Activated T-helper 1 cell treated with anti-CD3 and anti-CD28 coated beads, Interleukin-12 subunit alpha, Interleukin-12 subunit beta, Interleukin-2, Interleukin-4 antibody, amounts not matched to agents 30 ng/mL and 10 ng/mL and 1 ng/mL, durations not matched to agents 14 hours and 24 hours and 36 hours (primary cell): Measurements from ENCODE around the gene B4GALT2. TPM values are rescaled to one million over a fixed set of nuclear protein-coding genes. Genes with fewer than 3 reads are reported as not detected.

Experiments used
- DNase-seq: peaks from one replicate; pipeline ENCODE4 v3.0.0; 2021; ENCODE audit warnings: low spot score
- H3K27ac Mint-ChIP-seq: one replicate; pipeline ENCODE4 v1.8.0; 2021; ENCODE audit warnings: mild to moderate bottlenecking, mixed read lengths
- H3K27me3 Mint-ChIP-seq: one replicate; pipeline ENCODE4 v1.8.0; 2022; ENCODE audit warnings: mild to moderate bottlenecking, moderate library complexity, mixed read lengths; ENCODE audit not compliant: insufficient read depth
- H3K36me3 Mint-ChIP-seq: one replicate; pipeline ENCODE4 v1.8.0; 2021; ENCODE audit warnings: low read depth, mixed read lengths
- H3K4me1 Mint-ChIP-seq: one replicate; pipeline ENCODE4 v1.8.0; 2021; ENCODE audit warnings: low read depth, mixed read lengths
- H3K4me3 Mint-ChIP-seq: one replicate; pipeline ENCODE4 v1.8.0; 2021; ENCODE audit warnings: mild to moderate bottlenecking, moderate library complexity, mixed read lengths
- H3K9me3 Mint-ChIP-seq: one replicate; pipeline ENCODE4 v1.8.0; 2021; ENCODE audit warnings: mixed read lengths
- intact Hi-C: fragments of 100-400 bp; cut with micrococcal nuclease; formaldehyde crosslinking; loops from one replicate; pipeline ENCODE4 v1.15.1; 2024
- total RNA-seq: library from RNA; stranded (reverse); gene quantifications from 2 replicates; pipeline ENCODE4 v1.2.3, GENCODE V29; 2022

The B4GALT2 gene
- total RNA-seq, 1 donor from 2014 or later: 51.3 TPM

DNA sequence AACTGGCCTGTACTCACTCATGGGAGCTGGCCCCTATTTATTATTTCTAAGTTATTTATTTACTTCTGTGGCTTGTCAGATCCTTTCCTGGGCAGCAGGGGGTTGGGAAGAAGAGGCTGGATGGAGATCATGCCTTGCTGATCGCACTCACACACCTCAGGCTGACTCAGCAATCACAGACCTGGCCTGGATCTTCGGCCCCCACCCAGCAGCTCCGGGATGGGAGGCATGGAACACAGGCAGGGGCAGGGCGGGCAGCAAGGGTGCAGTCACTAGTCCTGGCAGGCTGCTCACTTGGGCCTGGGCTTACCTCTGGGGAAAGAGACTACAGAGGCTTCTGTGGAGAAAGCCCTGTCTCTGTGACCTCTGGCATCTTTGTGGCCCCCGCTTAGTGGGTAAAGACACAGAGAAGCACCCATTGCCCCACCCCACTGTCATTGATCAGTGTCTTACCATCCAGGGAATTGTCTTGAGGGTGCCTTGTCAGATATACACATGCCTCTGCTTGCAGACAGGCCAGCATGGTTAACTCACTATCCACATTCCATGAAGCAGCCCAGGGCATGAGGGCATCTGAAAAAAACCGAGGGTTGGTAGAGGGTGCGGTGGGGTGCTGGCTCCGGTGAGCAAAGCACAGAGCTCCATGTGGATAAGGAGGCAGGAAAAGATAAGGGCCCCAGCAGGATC lies 41.7 kb upstream of the B4GALT2 start:
- intact Hi-C loops: no loop called here
- Mint-ChIP-seq H3K4me3 (no peak overlapping the region), H3K27me3 (peaks cover 14% of the 10 kb centered on the region), H3K36me3 (peaks cover 9% of the 10 kb centered on the region), H3K27ac (no peak overlapping the region), H3K9me3 (no peaks in the 10 kb centered on the region), H3K4me1 (peaks cover 15% of the 10 kb centered on the region)
- no peak for DNase-seq

DNA sequence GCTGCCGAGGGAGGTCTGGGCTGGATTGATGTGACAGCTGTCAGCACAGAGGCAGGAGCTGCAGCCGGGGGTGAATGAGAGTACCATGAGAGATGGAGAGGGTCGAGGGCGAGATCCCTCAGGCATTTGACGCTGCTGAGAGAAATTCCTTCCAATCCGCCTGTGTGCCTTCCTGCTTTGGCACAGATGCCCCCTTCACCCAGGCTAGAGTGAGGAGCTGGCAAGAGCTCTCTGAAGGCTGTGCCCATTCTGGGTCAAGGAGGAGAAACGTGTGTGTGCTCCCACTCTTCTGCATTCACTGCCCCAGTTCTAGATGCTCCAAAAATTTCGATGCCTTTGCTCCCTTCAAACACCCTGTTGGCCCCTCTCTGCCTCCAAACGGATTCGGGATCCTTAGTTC lies 40.6 kb upstream of the B4GALT2 start:
- Mint-ChIP-seq H3K27ac (no peak overlapping the region), H3K4me3 (no peak overlapping the region), H3K9me3 (no peaks in the 10 kb centered on the region), H3K27me3 (peaks cover 8% of the 10 kb centered on the region), H3K36me3 (peaks cover 14% of the 10 kb centered on the region), H3K4me1 (peaks cover 22% of the 10 kb centered on the region)
- no peak for DNase-seq
- intact Hi-C loops: no loop called here

- H3K4me3 Mint-ChIP-seq: no peak overlapping the region
- intact Hi-C loops: no loop called here
- peaks cover 14% of the 10 kb centered on the region for H3K36me3 Mint-ChIP-seq
- H3K4me1 Mint-ChIP-seq: peaks cover 19% of the 10 kb centered on the region
- H3K27ac Mint-ChIP-seq: no peak overlapping the region
- no peak for DNase-seq
- H3K27me3 Mint-ChIP-seq: peaks cover 5% of the 10 kb centered on the region
- no peaks in the 10 kb centered on the region for H3K9me3 Mint-ChIP-seq
These were observed 40.0 kb upstream of the B4GALT2 start for GRCh38 chr1:43938892-43939587.

DNA sequence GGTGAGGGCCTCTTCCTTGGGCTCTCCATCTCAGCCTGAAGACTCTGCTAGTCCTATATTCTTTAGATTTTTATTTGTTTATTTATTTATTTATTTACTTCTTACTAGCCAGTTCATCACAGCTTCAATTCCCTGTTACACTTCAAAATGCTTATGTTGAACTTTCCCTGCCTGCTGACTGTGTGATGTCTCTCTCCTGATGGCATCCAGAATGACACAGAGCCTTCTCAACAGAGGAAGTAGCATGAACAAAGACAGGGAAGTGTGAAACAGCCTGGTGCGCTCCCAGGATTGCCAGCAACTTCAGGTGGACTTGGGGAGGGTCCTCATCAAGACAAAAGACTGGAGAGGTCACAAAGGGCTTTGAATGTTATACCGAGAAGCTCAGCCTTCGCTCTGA lies 36.6 kb upstream of the B4GALT2 start:
- H3K36me3 Mint-ChIP-seq: peaks cover 17% of the 10 kb centered on the region
- DNase-seq: no peak
- H3K27me3 Mint-ChIP-seq: no peaks in the 10 kb centered on the region
- no peak overlapping the region for H3K4me3 Mint-ChIP-seq
- no peak overlapping the region for H3K27ac Mint-ChIP-seq
- H3K9me3 Mint-ChIP-seq: no peaks in the 10 kb centered on the region
- peaks cover 35% of the 10 kb centered on the region for H3K4me1 Mint-ChIP-seq
- intact Hi-C loops: no loop called here

- H3K27me3 Mint-ChIP-seq: no peaks in the 10 kb centered on the region
- no peaks in the 10 kb centered on the region for H3K9me3 Mint-ChIP-seq
- peaks cover 11% of the 10 kb centered on the region for H3K36me3 Mint-ChIP-seq
- peaks cover 43% of the 10 kb centered on the region for H3K4me1 Mint-ChIP-seq
- intact Hi-C loops: no loop called here
- H3K4me3 Mint-ChIP-seq: peak overlapping the region; percentile 97
- H3K27ac Mint-ChIP-seq: peak overlapping the region; percentile 72
- DNase-seq: no peak
These were observed 34.1 kb upstream of the B4GALT2 start for GRCh38 chr1:43944860-43945259.

DNA sequence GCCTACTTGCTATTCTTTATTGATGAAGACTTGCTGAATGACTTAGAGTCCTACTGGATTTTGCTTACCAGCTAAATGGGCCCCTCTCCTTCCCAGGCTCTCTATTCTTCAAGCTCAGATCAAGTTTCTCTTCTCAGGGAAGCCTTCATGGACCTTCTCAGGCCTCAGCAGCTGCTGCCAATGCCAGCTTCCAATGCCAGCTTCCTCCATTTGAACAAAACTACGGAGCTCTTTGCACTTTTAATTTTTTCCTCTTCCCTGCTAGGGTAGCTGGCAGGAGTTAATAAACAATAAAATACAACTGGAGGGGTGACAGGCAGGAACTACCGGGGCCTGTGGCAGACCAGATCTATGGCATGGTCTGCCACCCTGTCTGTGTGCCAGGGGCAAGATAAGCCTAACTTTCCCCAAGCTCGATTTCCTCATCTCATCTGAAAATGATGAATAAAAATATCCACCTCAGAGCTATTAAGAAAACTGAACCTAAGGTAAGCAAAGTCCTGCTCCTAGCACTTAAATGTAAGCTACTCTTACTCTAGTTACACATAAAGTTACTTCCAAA lies 33.3 kb upstream of the B4GALT2 start:
- peaks cover 49% of the 10 kb centered on the region for H3K4me1 Mint-ChIP-seq
- DNase-seq: no peak

GRCh38 chr1:43946236-43947060 lies 32.6 kb upstream of the B4GALT2 start, which contains the start of gene IPO13:
IPO13 (plus strand) TSS chr1:43946950; CDS start chr1:43947601, 651 bp downstream.
- peaks cover 19% of the 10 kb centered on the region for H3K36me3 Mint-ChIP-seq
- peaks cover 53% of the 10 kb centered on the region for H3K4me1 Mint-ChIP-seq
- H3K9me3 Mint-ChIP-seq: no peaks in the 10 kb centered on the region
- peak; percentile 96 for DNase-seq
- no peaks in the 10 kb centered on the region for H3K27me3 Mint-ChIP-seq
- H3K27ac Mint-ChIP-seq: peak within 1 kb of the TSS; percentile 96
- intact Hi-C loops: loop anchor here (1.0 to 2.0 kb wide), 13 partner anchors 12 to 774 kb away; partner anchors contain the start of genes ATP6V0B, CCDC24, CDC20 and CFAP57
- H3K4me3 Mint-ChIP-seq: peak within 1 kb of the TSS; percentile 97

More for the DNA sequence above, 33.3 kb upstream of the B4GALT2 start:
- no peaks in the 10 kb centered on the region for H3K27me3 Mint-ChIP-seq
- no peaks in the 10 kb centered on the region for H3K9me3 Mint-ChIP-seq
- intact Hi-C loops: loop anchor here (1.0 to 2.0 kb wide), 13 partner anchors 11 to 773 kb away; partner anchors contain the start of genes ATP6V0B, CCDC24, CDC20 and CFAP57
- H3K27ac Mint-ChIP-seq: peak overlapping the region; percentile 96
- peaks cover 17% of the 10 kb centered on the region for H3K36me3 Mint-ChIP-seq
- H3K4me3 Mint-ChIP-seq: peak overlapping the region; percentile 97

DNA sequence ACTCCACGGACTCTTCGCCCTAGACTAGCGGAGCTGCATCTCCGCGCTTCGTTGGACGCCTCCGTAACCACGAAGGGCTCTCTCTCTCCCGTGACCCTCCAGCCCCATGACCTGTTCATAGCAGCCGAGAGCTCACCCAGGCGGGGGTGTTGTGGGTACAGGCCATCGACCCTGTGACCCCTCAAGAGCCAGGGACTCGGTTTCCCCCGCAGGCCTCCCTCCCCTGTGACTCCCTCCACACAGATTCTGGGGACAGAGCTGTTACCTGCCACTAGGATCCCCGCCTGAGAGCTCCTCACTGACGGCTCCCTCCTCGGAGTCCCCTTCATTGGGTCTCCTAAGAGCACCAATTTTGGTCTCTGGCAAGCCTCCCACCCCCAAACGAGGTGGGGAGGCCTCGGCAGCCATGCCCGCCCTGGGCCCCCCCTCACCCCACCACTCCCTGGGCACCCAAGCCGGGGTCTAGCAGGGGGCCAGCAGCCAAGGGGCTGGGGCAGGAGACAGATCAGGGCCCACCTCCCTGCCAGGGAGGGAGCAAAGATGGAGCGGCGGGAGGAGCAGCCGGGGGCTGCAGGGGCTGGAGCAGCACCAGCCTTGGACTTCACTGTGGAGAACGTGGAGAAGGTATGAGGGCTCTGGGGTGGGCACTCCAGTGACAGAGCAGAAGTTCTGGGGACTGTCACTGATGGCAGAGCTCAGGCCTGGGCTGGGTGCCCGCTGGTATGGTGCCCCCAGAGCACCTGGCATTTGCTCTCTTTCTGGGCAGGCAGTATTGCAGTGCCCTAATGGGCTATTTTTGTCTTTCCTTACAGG lies 31.7 kb upstream of the B4GALT2 start:
- Mint-ChIP-seq H3K27me3 (no peaks in the 10 kb centered on the region), H3K9me3 (no peaks in the 10 kb centered on the region), H3K4me1 (peaks cover 53% of the 10 kb centered on the region), H3K4me3 (peak overlapping the region; percentile 97), H3K36me3 (peaks cover 19% of the 10 kb centered on the region), H3K27ac (peak overlapping the region; percentile 96)
- intact Hi-C loops: loop anchor here (2.0 kb wide), 1 partner anchor 416 kb away; the partner anchor contains the start of gene PTPRF
- no peak for DNase-seq

DNA sequence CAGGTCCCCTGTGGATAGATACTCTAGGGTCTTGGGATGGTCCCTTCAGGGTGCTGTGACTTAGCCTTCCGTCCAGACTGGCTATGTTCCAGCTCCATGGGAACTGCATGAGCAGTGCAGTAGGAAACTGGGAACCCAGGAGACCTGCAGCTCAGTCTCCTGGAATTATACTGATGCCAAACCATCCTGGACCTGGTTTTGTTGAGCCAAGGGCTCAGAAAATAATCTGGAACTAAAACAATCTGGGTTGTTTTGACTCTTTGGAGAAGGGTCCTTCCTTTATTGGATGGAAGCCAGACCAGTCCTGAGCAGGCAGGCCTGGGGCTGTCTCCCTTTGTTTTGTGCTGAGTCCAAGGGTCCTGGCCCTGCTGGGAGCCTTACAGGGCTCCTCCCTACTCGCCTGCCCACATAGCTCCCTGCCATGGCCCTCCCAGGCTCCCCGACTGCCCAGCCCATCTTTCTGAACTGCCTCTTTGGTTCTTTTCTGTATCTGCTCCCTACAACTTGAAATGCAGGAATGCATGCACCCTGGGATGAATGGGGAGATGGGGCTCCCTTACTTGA lies 31.1 kb upstream of the B4GALT2 start:
- intact Hi-C loops: loop anchor here (2.0 kb wide), 1 partner anchor 417 kb away; the partner anchor contains the start of gene PTPRF
- no peaks in the 10 kb centered on the region for H3K27me3 Mint-ChIP-seq
- peaks cover 13% of the 10 kb centered on the region for H3K36me3 Mint-ChIP-seq
- DNase-seq: no peak
- H3K4me1 Mint-ChIP-seq: peaks cover 48% of the 10 kb centered on the region
- peak overlapping the region; percentile 97 for H3K4me3 Mint-ChIP-seq
- H3K27ac Mint-ChIP-seq: peak overlapping the region; percentile 61
- H3K9me3 Mint-ChIP-seq: no peaks in the 10 kb centered on the region

GRCh38 chr1:43949678-43950077 lies 29.3 kb upstream of the B4GALT2 start:
- Mint-ChIP-seq H3K4me3 (peak overlapping the region; percentile 31), H3K9me3 (no peaks in the 10 kb centered on the region), H3K27me3 (no peaks in the 10 kb centered on the region), H3K4me1 (peaks cover 42% of the 10 kb centered on the region), H3K27ac (no peak overlapping the region), H3K36me3 (peaks cover 11% of the 10 kb centered on the region)
- intact Hi-C loops: no loop called here
- no peak for DNase-seq

GRCh38 chr1:43951021-43951985 lies 27.7 kb upstream of the B4GALT2 start:
- H3K4me3 Mint-ChIP-seq: no peak overlapping the region
- H3K36me3 Mint-ChIP-seq: peaks cover 8% of the 10 kb centered on the region
- no peak for DNase-seq
- no peaks in the 10 kb centered on the region for H3K27me3 Mint-ChIP-seq
- intact Hi-C loops: no loop called here
- H3K27ac Mint-ChIP-seq: no peak overlapping the region
- peaks cover 26% of the 10 kb centered on the region for H3K4me1 Mint-ChIP-seq
- no peaks in the 10 kb centered on the region for H3K9me3 Mint-ChIP-seq
